Neural progenitor cell (in vitro differentiated cells): ENCODE results near the gene ZPBP2. TPM values are rescaled to one million over a fixed set of nuclear protein-coding genes. Genes with fewer than 3 reads are reported as not detected.
"Not testable (repeated sequence)": the region's sequence is repeated elsewhere in the genome, so short reads cannot be mapped to it uniquely, and the experiment has no call there.

Experiments used
- DNase-seq: peaks from one replicate; pipeline ENCODE4 v3.0.0-alpha.2; 2016; ENCODE audit warnings: low spot score
- H2AFZ ChIP-seq: fragments of 200-600 bp; sonication (generic); replicated peaks from 2 replicates; pipeline ENCODE4 v1.6.1; 2016; ENCODE audit warnings: antibody characterized with exemption
- H3F3A ChIP-seq: fragments of 200-600 bp; sonication (generic); 2 replicates; pipeline ENCODE4 v1.6.1; 2016; ENCODE audit warnings: antibody characterized with exemption, low read depth
- H3K27ac ChIP-seq: fragments of 200-600 bp; sonication (generic); 2 replicates; pipeline ENCODE4 v1.5.1; 2016; ENCODE audit warnings: mild to moderate bottlenecking
- H3K27me3 ChIP-seq: fragments of 200-600 bp; sonication (generic); 2 replicates; pipeline ENCODE4 v1.6.1; 2016; ENCODE audit warnings: mild to moderate bottlenecking, moderate library complexity
- H3K36me3 ChIP-seq: fragments of 200-600 bp; sonication (generic); 2 replicates; pipeline ENCODE4 v1.5.1; 2016
- H3K4me1 ChIP-seq: fragments of 200-600 bp; sonication (generic); 2 replicates; pipeline ENCODE4 v1.6.1; 2016; ENCODE audit warnings: mixed run types
- H3K4me2 ChIP-seq: fragments of 200-600 bp; sonication (generic); 2 replicates; pipeline ENCODE4 v1.6.1; 2016
- H3K4me3 ChIP-seq: fragments of 200-600 bp; sonication (generic); 2 replicates; pipeline ENCODE4 v1.5.1; 2016
- H3K79me2 ChIP-seq: fragments of 200-600 bp; sonication (generic); 2 replicates; pipeline ENCODE4 v1.6.1; 2016; ENCODE audit warnings: low read depth
- H3K9ac ChIP-seq: fragments of 200-600 bp; sonication (generic); 2 replicates; pipeline ENCODE4 v1.6.1; 2016
- H3K9me3 ChIP-seq: fragments of 200-600 bp; sonication (generic); 2 replicates; pipeline ENCODE4 v1.5.1; 2016; ENCODE audit warnings: low read depth
- H4K20me1 ChIP-seq: fragments of 200-600 bp; sonication (generic); 2 replicates; pipeline ENCODE4 v1.6.1; 2016; ENCODE audit warnings: low read depth
- H3K27ac Mint-ChIP-seq: 3 replicates; pipeline ENCODE4 v1.8.0; 2021; ENCODE audit warnings: mixed read lengths
- H3K27me3 Mint-ChIP-seq: 2 replicates; pipeline ENCODE4 v1.8.0; 2022; ENCODE audit warnings: low read depth, mild to moderate bottlenecking, inconsistent platforms, moderate library complexity, mixed read lengths; ENCODE audit not compliant: insufficient read depth
- H3K36me3 Mint-ChIP-seq: 3 replicates; pipeline ENCODE4 v1.8.0; 2021; ENCODE audit warnings: mixed read lengths
- H3K4me1 Mint-ChIP-seq: 3 replicates; pipeline ENCODE4 v1.8.0; 2021; ENCODE audit warnings: mixed read lengths
- H3K4me3 Mint-ChIP-seq: 3 replicates; pipeline ENCODE4 v1.8.0; 2021; ENCODE audit warnings: mild to moderate bottlenecking, moderate library complexity, mixed read lengths
- H3K9me3 Mint-ChIP-seq: 3 replicates; pipeline ENCODE4 v1.8.0; 2020; ENCODE audit warnings: mixed read lengths
- CTCF ChIP-seq: fragments of 200-600 bp; sonication (generic); IDR thresholded peaks from 2 replicates; pipeline ENCODE4 v1.5.1; 2017; ENCODE audit warnings: antibody characterized with exemption, mild to moderate bottlenecking
- EZH2 ChIP-seq: fragments of 200-600 bp; sonication (generic); IDR thresholded peaks from 2 replicates; pipeline ENCODE4 v1.6.1; 2017; ENCODE audit warnings: antibody characterized with exemption, mild to moderate bottlenecking, moderate library complexity
- EZH2phosphoT487 ChIP-seq: fragments of 200-600 bp; sonication (generic); IDR thresholded peaks from 2 replicates; pipeline ENCODE4 v1.6.1; 2017; ENCODE audit warnings: antibody characterized with exemption
- total RNA-seq: library from RNA; depleted of rRNA; stranded (reverse); fragments of >200 nt; gene quantifications from 2 replicates; pipeline ENCODE4 v1.2.3, GENCODE V29; 2015; ENCODE audit warnings: low replicate concordance

ZPBP2 gene
- total RNA-seq, 1 donor from 2014 or later = not detected

- Mint-ChIP-seq H3K9me3 (no peaks in the 10 kb centered on the region), H3K4me1 (no peaks in the 10 kb centered on the region), H3K27me3 (peaks cover 8% of the 10 kb centered on the region), H3K36me3 (no peaks in the 10 kb centered on the region), H3K4me3 (no peak overlapping the region), H3K27ac (no peak overlapping the region)
- peaks cover 13% of the 10 kb centered on the region for H3F3A ChIP-seq
- no peak for TF ChIP-seq CTCF
- no peak for TF ChIP-seq EZH2
- no peak for TF ChIP-seq EZH2phosphoT487
- no peak overlapping the region for H2AFZ ChIP-seq
- no peak overlapping the region for H3K27ac ChIP-seq
- no peak for DNase-seq
- H3K79me2 ChIP-seq = no peaks in the 10 kb centered on the region
- H3K9ac ChIP-seq = no peak overlapping the region
- H3K4me3 ChIP-seq = no peak overlapping the region
- H3K4me2 ChIP-seq = no peak overlapping the region
- H3K9me3 ChIP-seq = no peaks in the 10 kb centered on the region
- peaks cover 3% of the 10 kb centered on the region for H3K27me3 ChIP-seq
- no peaks in the 10 kb centered on the region for H3K4me1 ChIP-seq
- no peaks in the 10 kb centered on the region for H4K20me1 ChIP-seq
- no peaks in the 10 kb centered on the region for H3K36me3 ChIP-seq
Observed at GRCh38 chr17:39854909-39855308, 13.1 kb upstream of the ZPBP2 start.

- not testable (repeated sequence) for H3K4me2 ChIP-seq, H3F3A ChIP-seq, H3K9me3 Mint-ChIP-seq, H4K20me1 ChIP-seq, H3K36me3 ChIP-seq, H3K27ac Mint-ChIP-seq, H2AFZ ChIP-seq, H3K4me3 ChIP-seq, H3K36me3 Mint-ChIP-seq, H3K79me2 ChIP-seq, H3K9ac ChIP-seq, H3K9me3 ChIP-seq, H3K4me1 Mint-ChIP-seq, H3K27me3 Mint-ChIP-seq, H3K27ac ChIP-seq, DNase-seq, H3K4me1 ChIP-seq, H3K4me3 Mint-ChIP-seq
- peaks cover 14% of the 10 kb centered on the region for H3K27me3 ChIP-seq
Observed at GRCh38 chr17:39855911-39856649, 11.9 kb upstream of the ZPBP2 start.

- Histone ChIP-seq H3K27me3 (peaks cover 66% of the 10 kb centered on the region), H3K36me3 (no peaks in the 10 kb centered on the region)
- TF ChIP-seq EZH2phosphoT487 (no peak), CTCF (no peak), EZH2 (no peak)
Observed at GRCh38 chr17:39861235-39861634, 6.8 kb upstream of the ZPBP2 start.

GRCh38 chr17:39863244-39863917, 4.6 kb upstream of the ZPBP2 start:
- H3K27ac Mint-ChIP-seq = no peak overlapping the region
- Histone ChIP-seq H3K27ac (no peak overlapping the region), H4K20me1 (peaks cover 9% of the 10 kb centered on the region), H3K9me3 (no peaks in the 10 kb centered on the region), H3K4me3 (no peak overlapping the region), H3K36me3 (no peaks in the 10 kb centered on the region), H3K79me2 (no peaks in the 10 kb centered on the region), H3F3A (peaks cover 8% of the 10 kb centered on the region), H3K4me1 (no peaks in the 10 kb centered on the region), H3K9ac (no peak overlapping the region), H3K4me2 (no peak overlapping the region), H3K27me3 (peaks cover 82% of the 10 kb centered on the region), H2AFZ (no peak overlapping the region)
- H3K9me3 Mint-ChIP-seq = no peaks in the 10 kb centered on the region
- no peak for DNase-seq
- H3K4me3 Mint-ChIP-seq = peak overlapping the region; percentile 38
- TF ChIP-seq EZH2 (no peak), EZH2phosphoT487 (no peak), CTCF (no peak)
- H3K36me3 Mint-ChIP-seq = no peaks in the 10 kb centered on the region
- H3K4me1 Mint-ChIP-seq = peaks cover 8% of the 10 kb centered on the region
- H3K27me3 Mint-ChIP-seq = peaks cover 38% of the 10 kb centered on the region

More at GRCh38 chr17:39861235-39861634, 6.8 kb upstream of the ZPBP2 start:
- H3K4me3 ChIP-seq = no peak overlapping the region
- H3F3A ChIP-seq = peaks cover 8% of the 10 kb centered on the region
- H3K9ac ChIP-seq = no peak overlapping the region
- Mint-ChIP-seq H3K36me3 (no peaks in the 10 kb centered on the region), H3K27ac (no peak overlapping the region), H3K27me3 (peaks cover 30% of the 10 kb centered on the region), H3K4me1 (peaks cover 8% of the 10 kb centered on the region), H3K9me3 (no peaks in the 10 kb centered on the region), H3K4me3 (no peak overlapping the region)
- H3K9me3 ChIP-seq = no peaks in the 10 kb centered on the region
- H3K4me1 ChIP-seq = no peaks in the 10 kb centered on the region
- peaks cover 9% of the 10 kb centered on the region for H4K20me1 ChIP-seq
- H3K27ac ChIP-seq = no peak overlapping the region
- no peak overlapping the region for H3K4me2 ChIP-seq
- no peaks in the 10 kb centered on the region for H3K79me2 ChIP-seq
- no peak for DNase-seq
- H2AFZ ChIP-seq = no peak overlapping the region
